Left renal pelvis (tissue), 4 donors: Measurements from ENCODE around the gene OXLD1. TPM values are rescaled to one million over a fixed set of nuclear protein-coding genes. Genes with fewer than 3 reads are reported as not detected.
A peak's percentile ranks its signal among the peaks of the same experiment; 100 is the strongest.

Experiments
- DNase-seq, 4 donors: peaks; one replicate each; pipeline ENCODE4 v3.0.0-alpha.2; 2013; ENCODE audit warnings: low read depth in 4 of 4, low spot score in 3 of 4
- polyA plus RNA-seq, 4 donors: library from polyadenylated mRNA; unstranded; fragments of 120-200 nt; gene quantifications; one replicate each; pipeline ENCODE4 v1.2.1, GENCODE V29; 2013; ENCODE audit not compliant: insufficient read length in 4 of 4

OXLD1 gene
- polyA plus RNA-seq, 4 donors, result 9.6 to 21.6 (median 12.3) TPM

- DNase-seq, result no peak
Observed at GRCh38 chr17:81655378-81656117, 10.9 kb downstream of the OXLD1 start.

- peak in 1 of 4 donors; percentile 30 for DNase-seq
Observed at GRCh38 chr17:81652906-81653771, 13.3 kb downstream of the OXLD1 start.

DNA sequence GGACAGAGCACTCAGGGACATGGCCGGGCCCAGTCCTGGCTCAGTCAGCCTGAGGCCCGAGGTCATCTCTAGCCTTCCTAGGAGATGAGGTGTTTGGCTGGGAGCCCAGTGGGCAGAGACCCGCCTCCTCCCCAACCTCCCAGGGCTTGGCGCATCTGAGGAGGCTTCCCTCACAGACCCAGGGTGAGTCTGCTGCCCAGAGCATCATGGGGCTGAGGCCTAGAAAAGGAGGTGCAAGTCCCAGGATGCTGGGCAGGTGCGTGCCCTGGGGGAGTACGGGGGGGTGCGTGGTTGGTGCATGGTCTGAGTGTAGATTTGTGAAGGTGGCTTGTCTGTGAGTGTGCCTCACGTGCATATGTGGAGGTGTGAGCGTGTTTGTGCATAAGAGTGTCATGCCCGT, 14.7 kb downstream of the OXLD1 start:
- DNase-seq, result no peak

DNA sequence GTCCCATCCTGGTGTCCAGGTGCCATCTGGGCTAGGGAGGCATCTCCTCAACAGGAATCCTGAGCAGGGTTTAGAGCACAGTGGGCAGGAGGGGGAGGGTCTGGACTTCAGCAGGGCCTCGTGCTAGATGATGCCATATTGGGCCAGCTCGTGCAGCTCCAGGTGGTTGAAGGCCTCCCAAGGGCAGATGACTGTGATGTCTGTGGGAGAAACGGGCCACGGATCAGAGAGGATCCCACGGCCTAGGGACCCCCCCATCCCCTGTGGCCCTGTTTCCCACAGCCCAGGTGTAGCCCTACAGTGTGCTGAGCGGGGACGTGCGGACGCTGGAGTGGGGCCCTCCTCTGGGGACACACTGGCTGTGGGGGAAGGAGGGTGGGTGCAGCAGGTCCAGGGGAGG, 15.5 kb downstream of the OXLD1 start:
- no peak for DNase-seq

DNA sequence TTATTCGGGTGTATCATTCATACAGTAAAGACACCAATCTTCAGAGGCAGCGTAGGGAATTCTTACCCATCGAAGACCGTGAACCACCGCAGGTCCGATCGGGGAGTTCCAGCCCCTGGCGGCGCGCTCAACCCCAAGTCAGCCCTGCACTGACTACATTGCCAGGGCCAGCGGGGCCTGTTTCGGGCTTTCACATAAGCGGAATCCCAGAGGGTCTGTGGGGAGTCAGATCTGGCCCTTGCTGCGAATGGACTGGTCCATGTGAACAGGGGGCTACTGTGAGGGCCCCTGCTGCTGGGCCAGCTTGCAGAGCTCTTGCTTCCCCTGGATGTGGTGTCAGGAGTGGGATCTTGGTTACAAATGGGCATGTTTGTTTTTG, 17.7 kb downstream of the OXLD1 start:
- DNase-seq, result no peak

DNA sequence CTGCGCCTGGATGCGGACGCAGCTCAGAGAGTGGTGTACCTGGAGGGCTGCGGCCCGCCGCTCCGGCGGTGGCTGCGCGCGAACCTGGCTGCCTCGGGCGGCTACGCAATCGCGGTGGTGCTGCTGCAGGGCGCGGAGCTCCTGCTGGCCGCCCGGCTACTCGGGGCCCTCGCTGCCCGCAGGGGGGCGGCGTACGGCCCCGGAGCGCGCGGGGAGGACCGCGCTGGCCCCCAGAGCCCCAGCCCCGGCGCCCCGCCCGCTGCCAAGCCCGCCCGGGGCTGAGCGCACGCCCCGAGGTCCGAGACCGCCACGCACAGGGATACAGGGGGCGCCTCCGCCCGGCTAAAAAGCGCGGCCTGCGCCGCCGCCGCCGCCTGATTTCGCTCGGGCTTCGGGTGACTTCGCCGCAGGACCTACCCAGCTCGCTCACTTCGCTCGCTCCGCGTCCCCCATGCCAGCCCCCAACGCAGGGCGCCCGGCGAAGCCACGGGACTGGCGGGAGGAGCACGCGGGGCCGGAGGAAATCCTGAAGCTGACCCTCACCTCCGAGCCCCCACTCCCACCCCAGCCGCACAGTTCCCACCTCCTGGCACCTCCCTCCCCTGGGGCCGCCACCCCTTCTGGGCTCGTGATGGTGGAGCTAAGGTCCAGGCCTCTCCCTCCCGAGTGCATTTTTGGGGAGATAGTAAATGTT, 18.2 kb downstream of the OXLD1 start:
- DNase-seq, result no peak

GRCh38 chr17:81647640-81648012, 18.8 kb downstream of the OXLD1 start:
- DNase-seq, result no peak

- no peak for DNase-seq
Observed at GRCh38 chr17:81646869-81647600, 19.4 kb downstream of the OXLD1 start.

DNA sequence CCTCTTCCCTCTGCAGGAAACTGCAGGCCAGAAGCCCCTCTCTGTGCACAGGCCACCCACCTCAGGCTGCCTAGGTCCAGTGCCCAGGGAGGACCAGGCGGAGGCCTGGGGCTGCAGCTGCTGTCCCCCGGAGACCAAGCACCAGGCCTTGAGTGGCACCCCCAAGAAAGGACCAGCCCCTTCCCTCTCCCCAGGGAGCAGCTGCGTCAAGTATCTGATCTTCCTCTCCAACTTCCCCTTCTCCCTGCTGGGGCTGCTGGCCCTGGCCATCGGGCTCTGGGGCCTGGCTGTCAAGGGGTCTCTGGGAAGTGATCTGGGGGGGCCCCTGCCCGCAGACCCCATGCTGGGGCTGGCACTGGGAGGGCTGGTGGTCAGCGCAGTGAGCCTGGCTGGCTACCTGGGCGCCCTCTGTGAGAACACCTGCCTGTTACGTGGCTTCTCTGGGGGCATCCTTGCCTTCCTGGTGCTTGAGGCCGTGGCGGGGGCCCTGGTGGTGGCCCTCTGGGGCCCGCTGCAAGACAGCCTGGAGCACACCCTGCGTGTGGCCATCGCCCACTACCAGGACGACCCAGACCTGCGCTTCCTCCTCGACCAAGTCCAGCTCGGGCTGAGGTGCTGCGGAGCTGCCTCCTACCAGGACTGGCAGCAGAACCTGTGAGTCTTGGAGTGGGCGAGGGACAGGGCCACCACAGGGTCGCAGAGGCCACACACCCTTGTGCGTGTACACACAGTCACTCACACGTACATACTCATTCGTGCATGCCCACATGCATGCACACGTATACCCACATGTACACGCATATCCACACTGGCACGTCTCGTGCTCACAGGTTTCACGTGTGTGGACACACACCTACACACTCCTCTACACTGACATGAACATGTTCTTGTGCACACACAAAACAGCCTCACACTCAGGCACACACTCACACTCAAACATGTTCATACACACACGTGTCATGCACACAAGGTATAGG, 21.1 kb downstream of the OXLD1 start:
- DNase-seq, result no peak

DNA sequence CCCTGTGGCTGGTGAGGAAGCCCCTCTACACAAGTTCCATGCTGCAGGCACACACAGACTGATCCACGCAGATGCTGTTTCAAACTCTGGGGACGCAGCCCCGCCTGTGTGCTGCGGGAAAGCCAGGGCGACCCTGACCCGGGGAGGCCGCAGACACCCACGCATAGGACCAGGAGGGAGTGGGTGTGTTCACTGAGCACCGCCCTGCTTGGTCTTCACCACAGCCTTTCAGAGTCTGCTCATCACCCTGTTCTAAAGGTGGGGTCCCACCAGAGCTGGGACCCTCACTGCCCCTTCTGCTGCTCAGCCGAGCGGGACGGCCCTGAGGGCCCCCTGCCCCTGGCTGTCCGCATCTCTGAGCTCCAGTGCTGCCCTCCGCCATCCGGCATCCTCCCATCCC, 21.9 kb downstream of the OXLD1 start:
- DNase-seq, result no peak

- no peak for DNase-seq
Observed at GRCh38 chr17:81641825-81642489, 24.4 kb downstream of the OXLD1 start.

- no peak for DNase-seq
Observed at GRCh38 chr17:81640011-81640410, 26.4 kb downstream of the OXLD1 start.

DNA sequence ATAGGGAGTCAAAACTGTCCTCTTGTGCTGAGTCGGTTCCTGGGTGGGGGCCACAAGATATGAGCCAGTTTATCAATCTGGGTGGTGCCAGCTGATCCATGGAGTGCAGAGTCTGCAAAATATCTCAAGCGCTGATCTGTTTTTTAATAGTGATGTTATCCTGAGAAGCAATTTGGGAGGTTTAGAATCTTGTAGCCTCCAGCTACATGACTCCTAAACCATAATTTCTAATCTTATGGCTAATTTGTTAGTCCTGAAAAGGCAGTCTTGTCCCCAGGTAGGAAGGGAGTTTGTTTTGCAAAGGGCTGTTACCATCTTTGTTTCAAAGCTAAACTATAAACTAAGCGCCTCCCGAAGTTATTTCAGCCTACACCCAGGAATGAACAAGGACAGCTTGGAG, 27.7 kb downstream of the OXLD1 start:
- DNase-seq, result no peak

DNA sequence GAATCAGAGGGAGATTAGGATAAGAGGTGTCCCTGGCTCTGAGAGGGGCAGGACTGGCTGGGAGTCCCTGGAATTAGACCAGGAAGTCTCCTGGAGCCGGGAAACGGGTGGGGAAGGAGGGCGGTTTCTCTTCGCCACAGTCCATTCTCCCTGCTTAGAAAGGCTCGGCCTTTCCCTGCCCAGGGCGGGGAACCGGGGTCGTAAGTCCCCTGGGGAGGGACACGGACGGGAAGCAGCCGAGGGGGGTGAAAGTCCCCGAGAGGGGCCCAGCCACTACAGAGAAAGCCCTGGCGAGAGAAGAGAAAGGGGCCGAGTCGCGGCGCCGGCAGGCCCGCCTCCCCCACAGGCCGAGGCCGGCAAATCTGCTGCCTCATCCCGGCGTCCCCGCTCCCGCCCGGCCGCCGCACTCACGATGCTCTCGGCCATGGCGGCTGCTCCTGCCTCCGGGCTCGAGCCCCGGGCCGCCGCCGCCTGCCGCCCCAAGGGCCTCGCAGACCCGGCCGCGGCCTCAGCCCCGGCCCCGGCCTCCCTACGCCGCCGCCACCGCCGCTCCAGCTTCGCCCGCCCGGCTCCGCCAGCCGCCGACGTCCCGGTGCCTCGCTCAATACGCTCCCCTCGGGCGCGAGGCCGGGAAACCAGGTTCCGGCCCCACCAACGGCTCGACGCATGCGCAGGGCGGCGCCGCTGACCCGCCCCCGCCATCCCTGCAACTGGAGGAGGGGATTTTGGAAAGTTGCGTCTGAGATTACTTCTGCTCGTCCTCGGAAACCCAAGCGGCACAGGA, 29.7 kb downstream of the OXLD1 start, which contains the start of the genes NPLOC4 and TSPAN10:
NPLOC4 (minus strand) TSS at position 608 of the 784 bp plus-strand sequence; CDS start at position 426, 182 bp downstream.
TSPAN10 (plus strand) TSS at position 692 of the 784 bp plus-strand sequence. CDS start 5,217 bp downstream, outside the sequence.
- peak; percentile 63 to 75 (median 73) for DNase-seq

DNA sequence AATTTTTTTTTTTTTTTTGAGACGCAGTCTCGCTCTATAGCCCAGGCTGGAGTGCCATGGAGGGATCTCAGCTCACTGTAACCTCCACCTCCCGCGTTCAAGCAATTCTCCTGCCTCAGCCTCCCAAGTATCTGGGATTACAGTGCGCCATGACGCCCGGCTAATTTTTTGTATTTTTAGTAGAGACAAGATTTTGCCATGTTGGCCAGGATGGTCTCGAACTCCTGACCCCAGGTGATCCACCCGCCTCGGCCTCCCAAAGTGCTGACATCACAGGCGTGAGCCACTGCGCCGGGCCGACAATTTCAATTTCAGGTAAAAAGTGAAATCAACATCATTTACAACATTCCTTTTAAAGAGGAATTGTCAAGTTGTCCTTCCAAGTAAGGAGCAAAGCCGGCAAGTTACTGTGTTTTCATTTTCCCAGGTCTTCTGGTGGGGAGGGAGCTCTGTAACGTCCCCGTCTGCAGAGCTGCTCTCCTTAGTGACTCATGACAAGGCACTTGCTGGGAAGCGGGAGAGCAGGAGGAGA, 30.4 kb downstream of the OXLD1 start:
- DNase-seq, result no peak

DNA sequence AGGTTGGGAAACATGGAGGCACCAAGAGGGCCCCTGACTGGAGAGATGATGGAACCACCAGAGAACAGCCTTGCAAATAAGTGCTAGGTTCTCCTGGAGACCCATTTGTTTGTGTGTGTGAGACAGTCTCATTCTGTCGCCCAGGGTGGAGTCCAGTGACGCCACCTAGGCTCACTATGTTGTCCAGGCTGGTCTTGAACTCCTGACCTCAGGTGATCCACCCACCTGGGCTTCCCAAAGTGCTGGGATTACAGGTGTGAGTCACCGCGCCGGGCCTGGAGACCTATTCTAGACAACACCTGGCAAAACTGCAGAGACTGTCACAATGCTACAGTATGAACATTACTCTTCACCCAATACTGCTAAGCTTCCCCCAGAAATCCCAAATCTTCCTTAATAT, 31.0 kb downstream of the OXLD1 start:
- DNase-seq, result no peak

GRCh38 chr17:81631482-81631881, 34.9 kb downstream of the OXLD1 start:
- no peak for DNase-seq

DNA sequence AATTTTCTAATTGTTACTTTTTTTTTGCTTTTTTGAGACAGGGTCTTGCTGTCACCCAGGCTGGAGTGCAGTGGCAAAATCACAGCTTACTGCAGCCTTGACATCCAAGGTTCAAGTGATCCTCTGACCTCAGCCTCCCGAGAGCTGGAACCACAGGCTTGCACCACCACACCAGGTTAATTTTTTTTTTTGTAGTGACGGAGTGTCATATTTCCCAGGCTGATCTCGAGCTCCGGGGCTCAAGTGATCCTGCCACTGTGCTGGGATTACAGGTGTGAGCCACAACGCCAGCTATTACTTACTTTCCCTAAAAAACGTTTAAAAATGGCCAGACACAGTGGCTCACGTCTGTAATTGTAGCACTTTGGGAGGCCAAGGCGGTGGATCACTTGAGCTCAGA, 36.1 kb downstream of the OXLD1 start:
- no peak for DNase-seq
